ENCODE measurements around the gene FOXQ1. TPM values are rescaled to one million over a fixed set of nuclear protein-coding genes. Genes with fewer than 3 reads are reported as not detected.

The FOXQ1 gene
- total and polyA plus RNA-seq, 2 of the 13 experiments (the other 11 are each of a cell fraction or from before 2014, with no cell fraction given): 35.2 to 39.8 TPM

GRCh38 chr6:1316489-1316971 lies 4.6 kb downstream of the FOXQ1 start (continued):
- TF ChIP-seq PAXIP1 (CRISPR knock-in tag; conservative IDR thresholded peaks at IDR 0.05): no peak; the same call in 1 of the 2 replicates
- no peak for TF ChIP-seq ZNF550 (CRISPR knock-in tag; IDR thresholded peaks at IDR 0.05; ENCODE audit: borderline replicate concordance)
- 0 out of 2 replicates have a peak, but pooled peaks have one; percentile 44 for TF ChIP-seq MXD3 (CRISPR knock-in tag; IDR thresholded peaks at IDR 0.05)
- peak; percentile 42; the same call in 1 of the 2 replicates for TF ChIP-seq ZNF784 (CRISPR knock-in tag; IDR thresholded peaks at IDR 0.05; ENCODE audit: borderline replicate concordance)
- TF ChIP-seq PHF8 (CRISPR knock-in tag; IDR thresholded peaks at IDR 0.05): peak; percentile 45; the same call in 1 of the 2 replicates
- 0 out of 2 replicates have a peak, but pooled peaks have one; percentile 20 for TF ChIP-seq RXRA (CRISPR knock-in tag; IDR thresholded peaks at IDR 0.05)
- 0 out of 2 replicates have a peak, but pooled peaks have one; percentile 23 for TF ChIP-seq ZNF317 (CRISPR knock-in tag; IDR thresholded peaks at IDR 0.05)
- peak; percentile 52 for TF ChIP-seq TAF1 (CRISPR knock-in tag; IDR thresholded peaks at IDR 0.05)
- TF ChIP-seq REPIN1 (CRISPR knock-in tag; IDR thresholded peaks at IDR 0.05; ENCODE audit: borderline replicate concordance, low read depth): no peak
- 0 out of 2 replicates have a peak, but pooled peaks have one; percentile 28 for TF ChIP-seq NFKBIZ (CRISPR knock-in tag; IDR thresholded peaks at IDR 0.05)
- no peak for TF ChIP-seq MATR3 (CRISPR knock-in tag; IDR thresholded peaks at IDR 0.05)
- no peak for TF ChIP-seq ZNF264 (CRISPR knock-in tag; IDR thresholded peaks at IDR 0.05)
- 0 out of 2 replicates have a peak, but pooled peaks have one; percentile 15 for TF ChIP-seq CBX5 (CRISPR knock-in tag; IDR thresholded peaks at IDR 0.05; ENCODE audit: borderline replicate concordance)
- no peak for TF ChIP-seq FOXP1 (IDR thresholded peaks at IDR 0.05)
- no peak for TF ChIP-seq FOXP1 (CRISPR knock-in tag; IDR thresholded peaks at IDR 0.05)
- peak; percentile 29; the same call in 1 of the 2 replicates for TF ChIP-seq ARHGAP35 (CRISPR knock-in tag; IDR thresholded peaks at IDR 0.05; ENCODE audit: borderline replicate concordance)
- TF ChIP-seq ZNF576 (CRISPR knock-in tag; IDR thresholded peaks at IDR 0.05): 0 out of 2 replicates have a peak, but pooled peaks have one; percentile 48
- no peak for TF ChIP-seq ZBTB46 (CRISPR knock-in tag; IDR thresholded peaks at IDR 0.05; ENCODE audit: borderline replicate concordance)
- no peak for TF ChIP-seq ZNF703 (CRISPR knock-in tag; IDR thresholded peaks at IDR 0.05; ENCODE audit: borderline replicate concordance)
- no peak for TF ChIP-seq ISX (CRISPR knock-in tag; conservative IDR thresholded peaks at IDR 0.05)
- no peak for TF ChIP-seq MTF1 (CRISPR knock-in tag; IDR thresholded peaks at IDR 0.05)
- TF ChIP-seq KAT7 (CRISPR knock-in tag; IDR thresholded peaks at IDR 0.05; ENCODE audit: borderline replicate concordance): peak; percentile 33; the same call in 1 of the 2 replicates
